ENCODE data around the gene NR5A2.

- no peak for TF ChIP-seq POLR2A (IDR thresholded peaks at IDR 0.05)
- TF ChIP-seq, protein P1, sequence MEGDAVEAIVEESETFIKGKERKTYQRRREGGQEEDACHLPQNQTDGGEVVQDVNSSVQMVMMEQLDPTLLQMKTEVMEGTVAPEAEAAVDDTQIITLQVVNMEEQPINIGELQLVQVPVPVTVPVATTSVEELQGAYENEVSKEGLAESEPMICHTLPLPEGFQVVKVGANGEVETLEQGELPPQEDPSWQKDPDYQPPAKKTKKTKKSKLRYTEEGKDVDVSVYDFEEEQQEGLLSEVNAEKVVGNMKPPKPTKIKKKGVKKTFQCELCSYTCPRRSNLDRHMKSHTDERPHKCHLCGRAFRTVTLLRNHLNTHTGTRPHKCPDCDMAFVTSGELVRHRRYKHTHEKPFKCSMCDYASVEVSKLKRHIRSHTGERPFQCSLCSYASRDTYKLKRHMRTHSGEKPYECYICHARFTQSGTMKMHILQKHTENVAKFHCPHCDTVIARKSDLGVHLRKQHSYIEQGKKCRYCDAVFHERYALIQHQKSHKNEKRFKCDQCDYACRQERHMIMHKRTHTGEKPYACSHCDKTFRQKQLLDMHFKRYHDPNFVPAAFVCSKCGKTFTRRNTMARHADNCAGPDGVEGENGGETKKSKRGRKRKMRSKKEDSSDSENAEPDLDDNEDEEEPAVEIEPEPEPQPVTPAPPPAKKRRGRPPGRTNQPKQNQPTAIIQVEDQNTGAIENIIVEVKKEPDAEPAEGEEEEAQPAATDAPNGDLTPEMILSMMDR (IDR thresholded peaks at IDR 0.05) = no peak
These were observed 5.8 kb upstream of the NR5A2 start for GRCh38 chr1:200021577-200022238.

Measured in body of pancreas (tissue), 4 donors.